Esophagus squamous epithelium (tissue), 4 donors: ENCODE data around the gene FGF11.

Experiments used
- POLR2A ChIP-seq, 4 donors: fragments of 450-650 bp; IDR thresholded peaks; one replicate each; pipeline ENCODE4 v1.6.1; 2017; ENCODE audit warnings: antibody characterized with exemption in 4 of 4, mild to moderate bottlenecking in 4 of 4, moderate library complexity in 3 of 4
- TF ChIP-seq, protein P1 (sequence below), 6 experiments: fragments of 450-650 bp in 4 of 6; fragments of 200-600 bp in 2 of 6; sonication (generic) in 2 of 6; IDR thresholded peaks; one replicate each; pipeline ENCODE4 v1.5.1; 2016 to 2019; ENCODE audit warnings: antibody characterized with exemption in 6 of 6, mild to moderate bottlenecking in 4 of 6, moderate library complexity in 4 of 6

DNA sequence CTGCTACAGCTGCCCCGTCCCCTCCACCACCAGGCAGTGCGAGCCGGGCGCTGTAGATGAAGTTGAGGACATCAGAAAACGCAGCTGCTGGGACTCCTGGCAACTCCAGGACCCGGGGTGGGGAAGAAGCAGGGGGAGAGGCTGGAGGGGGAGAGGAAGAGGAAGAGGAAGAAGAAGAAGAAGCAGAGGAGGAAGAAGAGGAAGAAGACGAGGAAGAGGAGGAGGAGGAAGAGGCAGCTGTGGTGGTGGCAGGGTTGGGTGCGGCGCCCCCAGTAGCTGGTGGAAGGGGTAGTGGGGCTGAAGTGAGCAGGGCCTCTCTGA, 27.0 kb downstream of the FGF11 start:
- TF ChIP-seq, protein P1, sequence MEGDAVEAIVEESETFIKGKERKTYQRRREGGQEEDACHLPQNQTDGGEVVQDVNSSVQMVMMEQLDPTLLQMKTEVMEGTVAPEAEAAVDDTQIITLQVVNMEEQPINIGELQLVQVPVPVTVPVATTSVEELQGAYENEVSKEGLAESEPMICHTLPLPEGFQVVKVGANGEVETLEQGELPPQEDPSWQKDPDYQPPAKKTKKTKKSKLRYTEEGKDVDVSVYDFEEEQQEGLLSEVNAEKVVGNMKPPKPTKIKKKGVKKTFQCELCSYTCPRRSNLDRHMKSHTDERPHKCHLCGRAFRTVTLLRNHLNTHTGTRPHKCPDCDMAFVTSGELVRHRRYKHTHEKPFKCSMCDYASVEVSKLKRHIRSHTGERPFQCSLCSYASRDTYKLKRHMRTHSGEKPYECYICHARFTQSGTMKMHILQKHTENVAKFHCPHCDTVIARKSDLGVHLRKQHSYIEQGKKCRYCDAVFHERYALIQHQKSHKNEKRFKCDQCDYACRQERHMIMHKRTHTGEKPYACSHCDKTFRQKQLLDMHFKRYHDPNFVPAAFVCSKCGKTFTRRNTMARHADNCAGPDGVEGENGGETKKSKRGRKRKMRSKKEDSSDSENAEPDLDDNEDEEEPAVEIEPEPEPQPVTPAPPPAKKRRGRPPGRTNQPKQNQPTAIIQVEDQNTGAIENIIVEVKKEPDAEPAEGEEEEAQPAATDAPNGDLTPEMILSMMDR (IDR thresholded peaks at IDR 0.05), result no peak
- no peak for TF ChIP-seq POLR2A (IDR thresholded peaks at IDR 0.05)
